Panc1 (cell line): ENCODE results near the gene GM2A.

Source experiments
- POLR2AphosphoS5 ChIP-seq: IDR thresholded peaks from 2 replicates; pipeline ENCODE4 v1.6.1; 2012; ENCODE audit warnings: mild to moderate bottlenecking, low read depth, low read length, moderate library complexity
- TF ChIP-seq, protein P1 (sequence below): fragments of 450-650 bp; IDR thresholded peaks from 2 replicates; pipeline ENCODE4 v1.5.1; 2017; ENCODE audit warnings: mild to moderate bottlenecking
- TF ChIP-seq, protein P2 (sequence below), 2 experiments: IDR thresholded peaks; 2 replicates each; pipeline ENCODE4 v1.6.1; 2011 to 2012; ENCODE audit warnings: low read depth in 2 of 2, control low read depth in 1 of 2, low read length in 1 of 2, mild to moderate bottlenecking in 1 of 2, moderate library complexity in 1 of 2; ENCODE audit not compliant: insufficient read depth in 1 of 2

DNA sequence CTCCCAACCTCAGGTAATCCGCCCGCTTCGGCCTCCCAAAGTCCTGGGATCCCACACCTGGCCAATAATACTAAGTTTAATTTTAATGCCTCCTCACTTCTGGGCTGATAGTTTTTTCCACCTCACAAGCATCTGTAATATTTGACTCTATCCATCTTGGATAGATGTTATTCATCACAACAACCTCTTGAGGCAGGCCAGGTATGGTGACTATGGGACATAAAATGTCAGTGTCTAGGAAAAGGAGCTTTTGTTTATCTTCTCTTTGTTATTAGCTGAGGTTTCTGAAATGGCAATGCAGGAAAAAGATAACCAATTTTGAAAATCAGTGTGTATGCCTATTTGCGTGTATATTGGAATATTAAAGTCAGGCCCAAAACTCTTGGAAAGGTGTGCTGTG, 27.9 kb upstream of the GM2A start:
- TF ChIP-seq, protein P1, sequence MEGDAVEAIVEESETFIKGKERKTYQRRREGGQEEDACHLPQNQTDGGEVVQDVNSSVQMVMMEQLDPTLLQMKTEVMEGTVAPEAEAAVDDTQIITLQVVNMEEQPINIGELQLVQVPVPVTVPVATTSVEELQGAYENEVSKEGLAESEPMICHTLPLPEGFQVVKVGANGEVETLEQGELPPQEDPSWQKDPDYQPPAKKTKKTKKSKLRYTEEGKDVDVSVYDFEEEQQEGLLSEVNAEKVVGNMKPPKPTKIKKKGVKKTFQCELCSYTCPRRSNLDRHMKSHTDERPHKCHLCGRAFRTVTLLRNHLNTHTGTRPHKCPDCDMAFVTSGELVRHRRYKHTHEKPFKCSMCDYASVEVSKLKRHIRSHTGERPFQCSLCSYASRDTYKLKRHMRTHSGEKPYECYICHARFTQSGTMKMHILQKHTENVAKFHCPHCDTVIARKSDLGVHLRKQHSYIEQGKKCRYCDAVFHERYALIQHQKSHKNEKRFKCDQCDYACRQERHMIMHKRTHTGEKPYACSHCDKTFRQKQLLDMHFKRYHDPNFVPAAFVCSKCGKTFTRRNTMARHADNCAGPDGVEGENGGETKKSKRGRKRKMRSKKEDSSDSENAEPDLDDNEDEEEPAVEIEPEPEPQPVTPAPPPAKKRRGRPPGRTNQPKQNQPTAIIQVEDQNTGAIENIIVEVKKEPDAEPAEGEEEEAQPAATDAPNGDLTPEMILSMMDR = no peak
- TF ChIP-seq, protein P2, sequence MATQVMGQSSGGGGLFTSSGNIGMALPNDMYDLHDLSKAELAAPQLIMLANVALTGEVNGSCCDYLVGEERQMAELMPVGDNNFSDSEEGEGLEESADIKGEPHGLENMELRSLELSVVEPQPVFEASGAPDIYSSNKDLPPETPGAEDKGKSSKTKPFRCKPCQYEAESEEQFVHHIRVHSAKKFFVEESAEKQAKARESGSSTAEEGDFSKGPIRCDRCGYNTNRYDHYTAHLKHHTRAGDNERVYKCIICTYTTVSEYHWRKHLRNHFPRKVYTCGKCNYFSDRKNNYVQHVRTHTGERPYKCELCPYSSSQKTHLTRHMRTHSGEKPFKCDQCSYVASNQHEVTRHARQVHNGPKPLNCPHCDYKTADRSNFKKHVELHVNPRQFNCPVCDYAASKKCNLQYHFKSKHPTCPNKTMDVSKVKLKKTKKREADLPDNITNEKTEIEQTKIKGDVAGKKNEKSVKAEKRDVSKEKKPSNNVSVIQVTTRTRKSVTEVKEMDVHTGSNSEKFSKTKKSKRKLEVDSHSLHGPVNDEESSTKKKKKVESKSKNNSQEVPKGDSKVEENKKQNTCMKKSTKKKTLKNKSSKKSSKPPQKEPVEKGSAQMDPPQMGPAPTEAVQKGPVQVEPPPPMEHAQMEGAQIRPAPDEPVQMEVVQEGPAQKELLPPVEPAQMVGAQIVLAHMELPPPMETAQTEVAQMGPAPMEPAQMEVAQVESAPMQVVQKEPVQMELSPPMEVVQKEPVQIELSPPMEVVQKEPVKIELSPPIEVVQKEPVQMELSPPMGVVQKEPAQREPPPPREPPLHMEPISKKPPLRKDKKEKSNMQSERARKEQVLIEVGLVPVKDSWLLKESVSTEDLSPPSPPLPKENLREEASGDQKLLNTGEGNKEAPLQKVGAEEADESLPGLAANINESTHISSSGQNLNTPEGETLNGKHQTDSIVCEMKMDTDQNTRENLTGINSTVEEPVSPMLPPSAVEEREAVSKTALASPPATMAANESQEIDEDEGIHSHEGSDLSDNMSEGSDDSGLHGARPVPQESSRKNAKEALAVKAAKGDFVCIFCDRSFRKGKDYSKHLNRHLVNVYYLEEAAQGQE (IDR thresholded peaks at IDR 0.05; ENCODE audit: insufficient read depth in 1 of 2, low read depth in 2 of 2, low read length in 1 of 2) = no peak
- TF ChIP-seq POLR2AphosphoS5 = no peak
